Suppressor macrophage (primary cell): ENCODE measurements around the gene GPER1.
"Not testable (repeated sequence)": the region's sequence is repeated elsewhere in the genome, so short reads cannot be mapped to it uniquely, and the experiment has no call there.

Source experiments
- DNase-seq, 4 experiments: peaks; one replicate each; pipeline ENCODE4 v3.0.0-alpha.2; 2020 to 2022
- total RNA-seq, 17 experiments: gene quantifications; one replicate each; lab custom pipeline; 2026; ENCODE audit warnings: mixed read lengths in 6 of 17, inconsistent platforms in 3 of 17; lab: John Stamatoyannopoulos, UW

The GPER1 gene
- 0.42 to 7.0 (median 4.2) reads per million in 17 experiments for total RNA-seq

- peak in 2 of 4 experiments; percentile 19 to 44 for DNase-seq
These were observed at the start of gene GPER1 for GRCh38 chr7:1087952-1088920. Gene GPER1, plus strand, starts transcription at chr7:1088113. Its CDS starts 3,616 bp downstream, at chr7:1091729.

GRCh38 chr7:1040233-1040632 is 47.7 kb upstream of the GPER1 start:
- DNase-seq: not testable (repeated sequence)

- no peak for DNase-seq
These were observed 47.1 kb upstream of the GPER1 start for GRCh38 chr7:1040790-1041189.

GRCh38 chr7:1041551-1042491 is 46.1 kb upstream of the GPER1 start:
- DNase-seq: peak in 1 of 4 experiments; percentile 23

GRCh38 chr7:1042492-1042833 is 45.5 kb upstream of the GPER1 start:
- no peak for DNase-seq

- peak; percentile 51 to 74 (median 65) for DNase-seq
These were observed 44.2 kb upstream of the GPER1 start for GRCh38 chr7:1043552-1044188.

GRCh38 chr7:1044189-1045068 is 43.5 kb upstream of the GPER1 start, which contains the start of gene GPR146:
Gene GPR146, plus strand, starts transcription at chr7:1044546. Its CDS starts 12,970 bp downstream, at chr7:1057516.
- DNase-seq: peak; percentile 96 to 100 (median 98)

- DNase-seq: no peak
These were observed 42.5 kb upstream of the GPER1 start for GRCh38 chr7:1045069-1046063.

- DNase-seq: no peak
These were observed 40.9 kb upstream of the GPER1 start for GRCh38 chr7:1046722-1047679.

GRCh38 chr7:1049006-1049741 is 38.7 kb upstream of the GPER1 start:
- DNase-seq: peak; percentile 56 to 80 (median 69)

- DNase-seq: no peak
These were observed 38.1 kb upstream of the GPER1 start for GRCh38 chr7:1049801-1050200.

- DNase-seq: no peak
These were observed 37.5 kb upstream of the GPER1 start for GRCh38 chr7:1050254-1050906.

GRCh38 chr7:1050956-1051690 is 36.8 kb upstream of the GPER1 start:
- no peak for DNase-seq

- DNase-seq: no peak
These were observed 35.7 kb upstream of the GPER1 start for GRCh38 chr7:1052031-1052818.

- peak; percentile 22 to 69 (median 54) for DNase-seq
These were observed 34.9 kb upstream of the GPER1 start for GRCh38 chr7:1053002-1053411.

GRCh38 chr7:1053816-1054370 is 34.0 kb upstream of the GPER1 start:
- no peak for DNase-seq
